ENCODE data around the gene PPIL4. TPM values are rescaled to one million over a fixed set of nuclear protein-coding genes. Genes with fewer than 3 reads are reported as not detected.
"Not testable (repeated sequence)": the region's sequence is repeated elsewhere in the genome, so short reads cannot be mapped to it uniquely, and the experiment has no call there.

Gene PPIL4
- total and polyA plus RNA-seq, 2 experiments from 2014 or later = 31.4 to 38.7 TPM

- Histone ChIP-seq H2AFZ (no peak overlapping the region), H3K4me3 (no peak overlapping the region), H3K4me2 (no peak overlapping the region), H3K4me1 (ENCODE audit: insufficient read depth) (no peaks in the 10 kb centered on the region), H3K27ac (no peak overlapping the region), H3K9me3 (ENCODE audit: low read depth) (no peaks in the 10 kb centered on the region), H3K9me2 (replicated peaks; ENCODE audit: insufficient read depth) (no peaks in the 10 kb centered on the region), H3K79me2 (no peaks in the 10 kb centered on the region), H3K27me3 (no peaks in the 10 kb centered on the region), H3K36me3 (replicated peaks; ENCODE audit: insufficient read depth, low read depth) (no peaks in the 10 kb centered on the region), H4K20me1 (ENCODE audit: insufficient read depth, poor library complexity, severe bottlenecking) (no peaks in the 10 kb centered on the region)
- DNase-seq (ENCODE audit: low spot score) = peak; percentile 23
- 78% methylated on average over 3 of the region's 3 CpGs for WGBS (ENCODE audit: low lambda C conversion rate, missing lambda C conversion rate)
- no peak for TF ChIP-seq CTCF (IDR thresholded peaks at IDR 0.05; ENCODE audit: poor library complexity)
- TF ChIP-seq EZH2 (IDR thresholded peaks at IDR 0.05; ENCODE audit: borderline replicate concordance) = no peak
- no peak for TF ChIP-seq EZH2phosphoT487 (IDR thresholded peaks at IDR 0.05; ENCODE audit: low read depth, severe bottlenecking, unreplicated experiment)
Measured at GRCh38 chr6:149499066-149499465, 46.8 kb downstream of the PPIL4 start.

- no peaks in the 10 kb centered on the region for H3K9me3 ChIP-seq (ENCODE audit: low read depth)
- H3K27ac ChIP-seq = no peak overlapping the region
- no peaks in the 10 kb centered on the region for H3K36me3 ChIP-seq (replicated peaks; ENCODE audit: insufficient read depth, low read depth)
- no peaks in the 10 kb centered on the region for H3K4me1 ChIP-seq (ENCODE audit: insufficient read depth)
- no peaks in the 10 kb centered on the region for H3K79me2 ChIP-seq
- no peak for DNase-seq (ENCODE audit: low spot score)
- H3K9me2 ChIP-seq (replicated peaks; ENCODE audit: insufficient read depth) = no peaks in the 10 kb centered on the region
- H4K20me1 ChIP-seq (ENCODE audit: insufficient read depth, poor library complexity, severe bottlenecking) = no peaks in the 10 kb centered on the region
- TF ChIP-seq CTCF (IDR thresholded peaks at IDR 0.05; ENCODE audit: poor library complexity) (no peak), EZH2 (IDR thresholded peaks at IDR 0.05; ENCODE audit: borderline replicate concordance) (no peak), EZH2phosphoT487 (IDR thresholded peaks at IDR 0.05; ENCODE audit: low read depth, severe bottlenecking, unreplicated experiment) (no peak)
- no peaks in the 10 kb centered on the region for H3K27me3 ChIP-seq
- no peak overlapping the region for H3K4me2 ChIP-seq
- 100% methylated on average over 2 of the region's 2 CpGs for WGBS (ENCODE audit: low lambda C conversion rate, missing lambda C conversion rate)
- H3K4me3 ChIP-seq = no peak overlapping the region
- no peak overlapping the region for H2AFZ ChIP-seq
Measured at GRCh38 chr6:149497365-149497764, 48.5 kb downstream of the PPIL4 start.

GRCh38 chr6:149496597-149496996, 49.2 kb downstream of the PPIL4 start:
- not testable (repeated sequence) for H3K27ac ChIP-seq; H4K20me1 ChIP-seq (ENCODE audit: insufficient read depth, poor library complexity, severe bottlenecking); H3K36me3 ChIP-seq (replicated peaks; ENCODE audit: insufficient read depth, low read depth); H3K9me3 ChIP-seq (ENCODE audit: low read depth); H3K79me2 ChIP-seq; H3K27me3 ChIP-seq; H3K9me2 ChIP-seq (replicated peaks; ENCODE audit: insufficient read depth); DNase-seq (ENCODE audit: low spot score); H2AFZ ChIP-seq; H3K4me3 ChIP-seq; H3K4me2 ChIP-seq; H3K4me1 ChIP-seq (ENCODE audit: insufficient read depth)
- 86% methylated on average over 6 of the region's 6 CpGs for whole genome bisulfite sequencing (ENCODE audit: low lambda C conversion rate, missing lambda C conversion rate)

- 95% methylated on average over 11 of the region's 11 CpGs for WGBS (ENCODE audit: low lambda C conversion rate, missing lambda C conversion rate)
- not testable (repeated sequence) for H3K4me2 ChIP-seq
Measured at GRCh38 chr6:149495349-149496016, 50.4 kb downstream of the PPIL4 start.

GRCh38 chr6:149494810-149495209, 51.0 kb downstream of the PPIL4 start:
- H3K4me3 ChIP-seq; H3K4me2 ChIP-seq; H4K20me1 ChIP-seq (ENCODE audit: insufficient read depth, poor library complexity, severe bottlenecking); H3K27ac ChIP-seq; H3K36me3 ChIP-seq (replicated peaks; ENCODE audit: insufficient read depth, low read depth); H3K9me2 ChIP-seq (replicated peaks; ENCODE audit: insufficient read depth); H2AFZ ChIP-seq; H3K4me1 ChIP-seq (ENCODE audit: insufficient read depth); H3K79me2 ChIP-seq; H3K27me3 ChIP-seq; DNase-seq (ENCODE audit: low spot score); H3K9me3 ChIP-seq (ENCODE audit: low read depth): not testable (repeated sequence)
- 97% methylated on average over 4 of the region's 4 CpGs for WGBS (ENCODE audit: low lambda C conversion rate, missing lambda C conversion rate)

More at GRCh38 chr6:149495349-149496016, 50.4 kb downstream of the PPIL4 start:
- not testable (repeated sequence) for H4K20me1 ChIP-seq (ENCODE audit: insufficient read depth, poor library complexity, severe bottlenecking); H3K4me3 ChIP-seq; H3K9me3 ChIP-seq (ENCODE audit: low read depth); H3K36me3 ChIP-seq (replicated peaks; ENCODE audit: insufficient read depth, low read depth); H3K79me2 ChIP-seq; H2AFZ ChIP-seq; H3K9me2 ChIP-seq (replicated peaks; ENCODE audit: insufficient read depth); H3K27me3 ChIP-seq; DNase-seq (ENCODE audit: low spot score); H3K27ac ChIP-seq; H3K4me1 ChIP-seq (ENCODE audit: insufficient read depth)

Measured in hepatocyte (in vitro differentiated cells).